Measurements from ENCODE around the gene TBC1D22A. TPM values are rescaled to one million over a fixed set of nuclear protein-coding genes. Genes with fewer than 3 reads are reported as not detected.
"Not testable (repeated sequence)": the region's sequence is repeated elsewhere in the genome, so short reads cannot be mapped to it uniquely, and the experiment has no call there.

TBC1D22A gene
- total RNA-seq, 1 experiment from 2014 or later, result 14.3 TPM

GRCh38 chr22:47049078-47049624, 286.7 kb downstream of the TBC1D22A start:
- H3K4me3 ChIP-seq (ENCODE audit: low read length), result no peak overlapping the region
- H2AFZ ChIP-seq (ENCODE audit: low read length), result no peak overlapping the region
- DNase-seq, result no peak
- no peaks in the 10 kb centered on the region for H3F3A ChIP-seq (ENCODE audit: low read length, unreplicated experiment)
- H3K9ac ChIP-seq (ENCODE audit: low read length), result no peak overlapping the region
- no peaks in the 10 kb centered on the region for H3K9me3 ChIP-seq (ENCODE audit: low read length)
- no peaks in the 10 kb centered on the region for H3K4me1 ChIP-seq (ENCODE audit: insufficient read depth, low read length)
- no peak for ATAC-seq
- H3K27ac ChIP-seq (ENCODE audit: low read length), result no peak overlapping the region
- POLR2A ChIA-PET (ENCODE audit: unreplicated experiment), result no interaction called here
- no peaks in the 10 kb centered on the region for H3K36me3 ChIP-seq (ENCODE audit: low read depth, low read length)
- CTCF ChIA-PET, result no interaction called here
- intact Hi-C loops (cut with micrococcal nuclease), result no loop called here
- H3K4me2 ChIP-seq (ENCODE audit: low read length), result no peak overlapping the region
- no peaks in the 10 kb centered on the region for H3K27me3 ChIP-seq (ENCODE audit: low read length)
- no TSS peak for BruUV-seq (replicated peaks)
- TF ChIP-seq EZH2phosphoT487 (IDR thresholded peaks at IDR 0.05; ENCODE audit: borderline replicate concordance, low read length) (no peak), CTCF (conservative IDR thresholded peaks at IDR 0.05; ENCODE audit: low read depth, low read length) (no peak), EZH2 (IDR thresholded peaks at IDR 0.05; ENCODE audit: low read length, unreplicated experiment) (no peak)
- H3K9me2 ChIP-seq (replicated peaks; ENCODE audit: low read length), result no peaks in the 10 kb centered on the region
- no peaks in the 10 kb centered on the region for H4K20me1 ChIP-seq (ENCODE audit: low read length)
- H3K79me2 ChIP-seq (ENCODE audit: low read length), result no peaks in the 10 kb centered on the region

DNA sequence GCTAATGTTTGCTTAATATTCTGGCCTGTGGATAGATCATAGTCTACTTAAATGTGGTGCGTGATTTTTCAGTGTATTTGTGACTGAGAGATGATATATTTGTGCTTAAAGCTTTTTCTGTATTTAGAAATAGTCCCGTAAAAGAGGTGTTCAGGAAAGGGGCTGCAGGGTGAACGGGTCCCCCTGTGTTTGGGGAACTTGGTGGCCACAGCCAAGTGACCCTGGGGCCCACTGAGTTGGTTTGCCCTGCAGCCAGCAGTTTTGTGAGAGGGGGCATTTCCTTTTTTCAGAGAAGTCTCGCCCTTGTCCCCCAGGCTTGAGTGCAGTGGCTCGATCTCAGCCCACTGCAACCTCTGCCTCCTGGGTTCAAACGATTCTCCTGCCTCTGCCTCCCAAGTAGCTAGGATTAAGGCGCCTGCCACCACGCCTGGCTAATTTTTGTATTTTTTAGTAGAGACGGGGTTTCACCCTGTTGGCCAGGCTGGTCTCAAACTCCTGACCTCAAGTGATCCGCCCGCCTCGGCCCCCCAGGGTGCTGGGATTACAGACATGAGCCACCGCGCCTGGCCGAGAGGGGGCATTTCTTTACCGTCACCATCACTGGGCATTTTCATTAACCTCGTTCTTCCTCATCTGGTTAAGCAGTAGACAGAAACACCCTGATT, 287.4 kb downstream of the TBC1D22A start:
- H3K4me3 ChIP-seq (ENCODE audit: low read length); intact Hi-C loops (cut with micrococcal nuclease); H3K27me3 ChIP-seq (ENCODE audit: low read length); ATAC-seq; H3K4me1 ChIP-seq (ENCODE audit: insufficient read depth, low read length); H4K20me1 ChIP-seq (ENCODE audit: low read length); H3K4me2 ChIP-seq (ENCODE audit: low read length); H3K9me3 ChIP-seq (ENCODE audit: low read length); H3K79me2 ChIP-seq (ENCODE audit: low read length); H3K9ac ChIP-seq (ENCODE audit: low read length); DNase-seq; H3F3A ChIP-seq (ENCODE audit: low read length, unreplicated experiment); BruUV-seq (replicated peaks); H3K36me3 ChIP-seq (ENCODE audit: low read depth, low read length); H2AFZ ChIP-seq (ENCODE audit: low read length); H3K27ac ChIP-seq (ENCODE audit: low read length); POLR2A ChIA-PET (ENCODE audit: unreplicated experiment); CTCF ChIA-PET; H3K9me2 ChIP-seq (replicated peaks; ENCODE audit: low read length): not testable (repeated sequence)

DNA sequence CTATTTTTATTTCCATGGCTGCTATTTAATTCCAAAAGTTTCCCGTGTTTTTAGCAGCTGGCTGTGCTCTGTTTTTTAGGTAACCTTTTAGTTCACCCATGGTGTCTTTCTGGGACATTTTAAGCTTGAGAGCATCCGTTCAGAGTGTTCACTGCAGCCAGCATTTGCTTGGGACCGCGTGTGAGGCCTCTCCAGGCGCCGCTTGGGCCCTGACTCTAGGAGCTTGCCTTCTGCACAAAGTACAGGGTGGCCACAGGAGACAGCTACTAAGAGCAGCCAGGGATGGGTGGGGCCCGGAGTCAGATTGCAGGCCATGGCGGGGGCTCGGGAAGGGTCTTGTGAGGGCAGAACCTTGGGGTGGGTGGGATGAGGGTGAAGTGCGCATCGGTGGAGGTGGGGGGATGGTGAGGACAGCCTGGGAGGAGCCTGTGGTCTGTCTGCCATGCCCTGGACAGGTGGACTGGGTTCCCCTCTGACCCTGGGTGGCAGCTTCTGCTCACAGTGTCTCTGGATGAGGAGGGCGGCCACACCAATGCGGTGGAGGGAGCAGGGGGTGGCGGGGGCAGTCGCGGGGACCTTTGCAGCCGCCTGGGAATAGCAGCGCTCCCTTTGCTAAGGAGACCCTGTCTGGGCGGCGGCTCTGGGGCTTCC, 288.1 kb downstream of the TBC1D22A start:
- TF ChIP-seq EZH2 (IDR thresholded peaks at IDR 0.05; ENCODE audit: low read length, unreplicated experiment) (no peak), CTCF (conservative IDR thresholded peaks at IDR 0.05; ENCODE audit: low read depth, low read length) (no peak), EZH2phosphoT487 (IDR thresholded peaks at IDR 0.05; ENCODE audit: borderline replicate concordance, low read length) (no peak)
- Histone ChIP-seq H3F3A (ENCODE audit: low read length, unreplicated experiment) (no peaks in the 10 kb centered on the region), H3K4me2 (ENCODE audit: low read length) (no peak overlapping the region), H3K4me3 (ENCODE audit: low read length) (no peak overlapping the region), H3K36me3 (ENCODE audit: low read depth, low read length) (no peaks in the 10 kb centered on the region), H2AFZ (ENCODE audit: low read length) (no peak overlapping the region), H3K4me1 (ENCODE audit: insufficient read depth, low read length) (no peaks in the 10 kb centered on the region), H3K27me3 (ENCODE audit: low read length) (no peaks in the 10 kb centered on the region), H3K79me2 (ENCODE audit: low read length) (no peaks in the 10 kb centered on the region), H3K9me3 (ENCODE audit: low read length) (no peaks in the 10 kb centered on the region), H3K9me2 (replicated peaks; ENCODE audit: low read length) (no peaks in the 10 kb centered on the region), H3K27ac (ENCODE audit: low read length) (no peak overlapping the region), H3K9ac (ENCODE audit: low read length) (no peak overlapping the region), H4K20me1 (ENCODE audit: low read length) (no peaks in the 10 kb centered on the region)
- ATAC-seq (no peak), DNase-seq (no peak)
- POLR2A ChIA-PET (ENCODE audit: unreplicated experiment), result no interaction called here
- intact Hi-C loops (cut with micrococcal nuclease), result no loop called here
- no TSS peak for BruUV-seq (replicated peaks)
- CTCF ChIA-PET, result no interaction called here

All from PC-3 (cell line).